Body of pancreas (tissue), 4 donors: ENCODE results near the gene NSUN4.

Source experiments
- POLR2A ChIP-seq, 3 donors: fragments of 450-650 bp; IDR thresholded peaks; one replicate each; pipeline ENCODE4 v1.6.1; 2016; ENCODE audit warnings: antibody characterized with exemption in 3 of 3, mild to moderate bottlenecking in 2 of 3
- TF ChIP-seq, protein P1 (sequence below), 7 experiments: fragments of 450-650 bp in 4 of 7; fragments of 200-600 bp in 3 of 7; sonication (generic) in 3 of 7; IDR thresholded peaks; one replicate each; pipeline ENCODE4 v1.5.1; 2016 to 2019; ENCODE audit warnings: antibody characterized with exemption in 7 of 7

DNA sequence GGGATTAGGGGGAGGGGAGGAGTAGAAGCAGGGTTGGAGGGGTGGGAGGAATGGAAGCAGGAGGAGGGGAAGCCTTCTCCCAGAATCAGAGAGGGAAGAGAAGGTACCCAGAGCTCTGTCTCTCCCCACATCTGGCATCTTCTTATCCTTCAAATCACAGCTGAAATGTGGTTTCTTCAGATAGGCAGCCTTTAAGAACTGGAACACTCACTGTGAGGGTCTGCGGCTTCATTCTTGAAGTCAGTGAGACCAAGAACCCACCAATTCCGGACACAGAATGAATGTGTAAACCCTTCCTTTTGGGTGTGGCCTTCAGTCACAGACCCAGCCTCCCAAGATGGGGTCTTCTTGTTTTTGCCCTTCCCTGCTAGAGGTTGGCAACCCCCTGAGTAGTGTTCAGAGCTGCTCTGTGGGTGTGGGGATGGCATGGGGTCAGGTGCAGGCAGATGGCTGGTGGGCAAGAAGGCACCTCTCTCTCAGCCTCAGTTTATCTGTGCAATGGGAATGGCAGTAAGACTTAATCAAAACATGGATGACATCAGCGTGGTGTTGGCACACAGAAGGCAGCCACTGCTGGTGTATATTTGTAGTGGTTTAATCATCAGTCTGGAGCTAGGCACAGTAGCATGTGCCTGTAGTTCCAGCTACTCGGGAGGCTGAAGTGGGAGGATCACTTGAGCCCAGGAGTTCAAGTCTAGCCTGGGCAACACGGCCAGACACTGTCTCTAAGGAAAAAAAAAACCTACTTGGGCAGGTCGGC is 60.7 kb downstream of the NSUN4 start:
- TF ChIP-seq, protein P1, sequence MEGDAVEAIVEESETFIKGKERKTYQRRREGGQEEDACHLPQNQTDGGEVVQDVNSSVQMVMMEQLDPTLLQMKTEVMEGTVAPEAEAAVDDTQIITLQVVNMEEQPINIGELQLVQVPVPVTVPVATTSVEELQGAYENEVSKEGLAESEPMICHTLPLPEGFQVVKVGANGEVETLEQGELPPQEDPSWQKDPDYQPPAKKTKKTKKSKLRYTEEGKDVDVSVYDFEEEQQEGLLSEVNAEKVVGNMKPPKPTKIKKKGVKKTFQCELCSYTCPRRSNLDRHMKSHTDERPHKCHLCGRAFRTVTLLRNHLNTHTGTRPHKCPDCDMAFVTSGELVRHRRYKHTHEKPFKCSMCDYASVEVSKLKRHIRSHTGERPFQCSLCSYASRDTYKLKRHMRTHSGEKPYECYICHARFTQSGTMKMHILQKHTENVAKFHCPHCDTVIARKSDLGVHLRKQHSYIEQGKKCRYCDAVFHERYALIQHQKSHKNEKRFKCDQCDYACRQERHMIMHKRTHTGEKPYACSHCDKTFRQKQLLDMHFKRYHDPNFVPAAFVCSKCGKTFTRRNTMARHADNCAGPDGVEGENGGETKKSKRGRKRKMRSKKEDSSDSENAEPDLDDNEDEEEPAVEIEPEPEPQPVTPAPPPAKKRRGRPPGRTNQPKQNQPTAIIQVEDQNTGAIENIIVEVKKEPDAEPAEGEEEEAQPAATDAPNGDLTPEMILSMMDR (IDR thresholded peaks at IDR 0.05), result no peak
- no peak for TF ChIP-seq POLR2A (IDR thresholded peaks at IDR 0.05)
